Activated CD4-positive, alpha-beta memory T cell treated with anti-CD3 and anti-CD28 coated beads, Interleukin-2, amount 10 ng/mL, durations not matched to agents 7 days and 5 days (primary cell): ENCODE data around the gene TRPV2. TPM values are rescaled to one million over a fixed set of nuclear protein-coding genes. Genes with fewer than 3 reads are reported as not detected.
"Not testable (repeated sequence)": the region's sequence is repeated elsewhere in the genome, so short reads cannot be mapped to it uniquely, and the experiment has no call there.

Experiments used
- CTCF ChIA-PET: fragments of 350-600 bp; sonication (Branson Sonifier 250); formaldehyde crosslinking; loops from one replicate; lab custom pipeline; 2021; ENCODE audit warnings: antibody characterized with exemption, inconsistent platforms; lab: Charles Lee
- POLR2A ChIA-PET: fragments of 350-600 bp; sonication (Branson Sonifier 250); formaldehyde crosslinking; loops from one replicate; lab custom pipeline; 2021; ENCODE audit warnings: antibody characterized with exemption; lab: Charles Lee
- DNase-seq: peaks from one replicate; pipeline ENCODE4 v3.0.0-alpha.2; 2020
- H3K27ac Mint-ChIP-seq: one replicate; pipeline ENCODE4 v1.8.0; 2021; ENCODE audit warnings: mild to moderate bottlenecking, mixed read lengths
- H3K27me3 Mint-ChIP-seq: one replicate; pipeline ENCODE4 v1.8.0; 2021; ENCODE audit warnings: mixed read lengths
- H3K36me3 Mint-ChIP-seq: one replicate; pipeline ENCODE4 v1.8.0; 2021; ENCODE audit warnings: low read depth, mixed read lengths
- H3K4me1 Mint-ChIP-seq: one replicate; pipeline ENCODE4 v1.8.0; 2021; ENCODE audit warnings: mixed read lengths
- H3K4me3 Mint-ChIP-seq: one replicate; pipeline ENCODE4 v1.8.0; 2021; ENCODE audit warnings: mild to moderate bottlenecking, mixed read lengths
- H3K9me3 Mint-ChIP-seq: one replicate; pipeline ENCODE4 v1.8.0; 2021; ENCODE audit warnings: mixed read lengths
- total RNA-seq, 2 experiments: library from RNA; stranded (reverse); gene quantifications; one replicate each; pipeline ENCODE4 v1.2.3, GENCODE V29; 2021

The TRPV2 gene
- total RNA-seq, 2 experiments from 2014 or later: 131 to 142 TPM

GRCh38 chr17:16450028-16450427 is 34.7 kb downstream of the TRPV2 start:
- H3K4me3 Mint-ChIP-seq: no peak overlapping the region
- no peak overlapping the region for H3K27ac Mint-ChIP-seq
- H3K27me3 Mint-ChIP-seq: no peaks in the 10 kb centered on the region
- ChIA-PET POLR2A (interaction anchor here (7.6 kb wide), 1 partner anchor 9 kb away, joined by 52 read pairs; no protein-coding TSS in a partner anchor), CTCF (interaction anchor here (3.9 kb wide), 1 partner anchor 9 kb away, joined by 24 read pairs; no protein-coding TSS in a partner anchor)
- H3K36me3 Mint-ChIP-seq: peaks cover 43% of the 10 kb centered on the region
- H3K4me1 Mint-ChIP-seq: peaks cover 18% of the 10 kb centered on the region
- no peak for DNase-seq
- H3K9me3 Mint-ChIP-seq: no peaks in the 10 kb centered on the region

DNA sequence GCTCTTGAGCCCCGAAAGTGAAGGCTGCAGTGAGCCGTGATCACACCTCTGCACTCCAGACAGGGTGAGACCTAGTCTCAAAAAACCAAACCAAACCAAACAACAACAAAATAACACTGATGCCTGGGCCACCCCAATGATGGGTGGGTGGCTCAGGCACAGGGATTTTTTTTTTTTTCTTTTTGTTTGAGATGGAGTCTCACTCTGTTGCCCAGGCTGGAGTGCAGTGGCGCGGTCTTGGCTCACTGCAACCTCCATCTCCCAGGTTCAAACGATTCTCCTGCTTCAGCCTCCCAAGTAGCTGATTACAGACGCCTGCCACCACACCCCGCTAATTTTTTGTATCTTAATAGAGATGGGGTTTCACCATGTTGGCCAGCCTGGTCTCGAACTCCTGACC is 36.9 kb downstream of the TRPV2 start:
- Mint-ChIP-seq H3K36me3 (peaks cover 36% of the 10 kb centered on the region), H3K4me1 (peaks cover 13% of the 10 kb centered on the region)
- ChIA-PET CTCF (interaction anchor here (0.8 to 6.0 kb wide), 7 partner anchors 9 to 137 kb away, joined by 4 to 54 read pairs (median 5); no protein-coding TSS in a partner anchor), POLR2A (interaction anchor here (1.0 to 7.6 kb wide), 3 partner anchors 12 to 84 kb away, joined by 3 to 52 read pairs (median 5); no protein-coding TSS in a partner anchor)
- not testable (repeated sequence) for H3K27ac Mint-ChIP-seq, H3K27me3 Mint-ChIP-seq, DNase-seq, H3K9me3 Mint-ChIP-seq, H3K4me3 Mint-ChIP-seq

DNA sequence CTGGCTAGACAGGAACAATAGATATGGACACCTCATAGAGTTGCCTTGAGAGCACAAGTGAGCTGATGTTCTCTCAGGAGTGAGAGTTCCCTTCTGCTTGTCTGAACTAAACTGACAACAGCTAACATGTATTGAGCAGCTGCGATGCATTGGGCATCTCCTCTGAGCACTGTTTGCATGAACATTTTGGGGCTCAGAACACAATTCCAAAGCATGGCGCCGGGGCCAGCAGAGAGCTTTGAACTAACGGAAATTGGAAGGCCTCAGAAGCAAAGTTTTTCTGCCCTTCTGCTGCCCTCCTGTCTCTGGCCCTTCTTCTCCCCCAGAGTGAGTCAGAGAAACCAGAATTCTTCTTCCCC is 38.1 kb downstream of the TRPV2 start:
- ChIA-PET CTCF (interaction anchor here (0.7 to 6.0 kb wide), 11 partner anchors 9 to 136 kb away, joined by 3 to 54 read pairs (median 5); no protein-coding TSS in a partner anchor), POLR2A (interaction anchor here (7.6 kb wide), 1 partner anchor 13 kb away, joined by 52 read pairs; no protein-coding TSS in a partner anchor)
- no peak overlapping the region for H3K27ac Mint-ChIP-seq
- no peak overlapping the region for H3K4me3 Mint-ChIP-seq
- H3K9me3 Mint-ChIP-seq: no peaks in the 10 kb centered on the region
- H3K36me3 Mint-ChIP-seq: peaks cover 24% of the 10 kb centered on the region
- H3K27me3 Mint-ChIP-seq: no peaks in the 10 kb centered on the region
- no peak for DNase-seq
- H3K4me1 Mint-ChIP-seq: peaks cover 5% of the 10 kb centered on the region

DNA sequence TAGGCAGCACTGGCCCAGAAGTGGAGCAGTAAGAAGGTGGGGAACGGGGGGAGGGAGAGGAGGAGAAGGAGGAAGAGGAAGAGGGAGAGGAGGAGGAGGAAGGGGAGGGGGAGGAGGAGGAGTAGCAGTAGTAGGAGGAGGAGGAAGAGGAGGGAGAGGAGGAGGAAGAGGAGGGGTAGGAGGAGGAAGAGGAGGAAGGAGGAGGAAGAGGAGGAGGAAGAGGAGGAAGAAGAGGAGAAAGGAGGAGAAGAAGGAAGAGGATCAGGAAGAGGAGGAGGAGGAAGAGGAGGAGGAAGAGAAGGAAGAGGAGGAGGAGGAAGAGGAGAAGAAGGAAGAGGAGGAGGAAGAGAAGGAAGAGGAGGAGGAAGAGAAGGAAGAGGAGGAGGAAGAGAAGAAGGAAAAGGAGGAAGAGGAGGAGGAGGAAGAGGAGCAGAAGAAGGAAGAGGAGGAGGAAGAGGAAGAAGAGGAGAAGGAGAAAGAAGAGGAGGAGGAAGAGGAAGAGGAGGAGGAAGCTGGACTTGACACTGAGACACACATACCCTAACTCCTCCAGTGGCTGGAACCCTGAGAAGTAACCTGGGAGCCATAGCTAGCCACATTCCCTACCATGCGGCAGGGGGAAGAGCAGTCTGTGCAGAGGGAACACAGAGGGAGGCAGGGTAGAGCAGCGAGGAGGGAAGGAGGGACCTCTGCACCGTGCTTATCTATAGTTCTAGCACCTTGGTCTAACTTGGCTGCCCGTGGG is 40.8 kb downstream of the TRPV2 start:
- DNase-seq: no peak
- Mint-ChIP-seq H3K4me1 (no peaks in the 10 kb centered on the region), H3K27ac (no peak overlapping the region), H3K36me3 (peaks cover 10% of the 10 kb centered on the region), H3K4me3 (no peak overlapping the region), H3K9me3 (no peaks in the 10 kb centered on the region), H3K27me3 (no peaks in the 10 kb centered on the region)
- ChIA-PET CTCF (interaction anchor here (1.5 to 6.0 kb wide), 3 partner anchors 63 to 92 kb away, joined by 3 to 54 read pairs (median 6); no protein-coding TSS in a partner anchor), POLR2A (interaction anchor here (7.6 kb wide), 1 partner anchor 16 kb away, joined by 52 read pairs; no protein-coding TSS in a partner anchor)

DNA sequence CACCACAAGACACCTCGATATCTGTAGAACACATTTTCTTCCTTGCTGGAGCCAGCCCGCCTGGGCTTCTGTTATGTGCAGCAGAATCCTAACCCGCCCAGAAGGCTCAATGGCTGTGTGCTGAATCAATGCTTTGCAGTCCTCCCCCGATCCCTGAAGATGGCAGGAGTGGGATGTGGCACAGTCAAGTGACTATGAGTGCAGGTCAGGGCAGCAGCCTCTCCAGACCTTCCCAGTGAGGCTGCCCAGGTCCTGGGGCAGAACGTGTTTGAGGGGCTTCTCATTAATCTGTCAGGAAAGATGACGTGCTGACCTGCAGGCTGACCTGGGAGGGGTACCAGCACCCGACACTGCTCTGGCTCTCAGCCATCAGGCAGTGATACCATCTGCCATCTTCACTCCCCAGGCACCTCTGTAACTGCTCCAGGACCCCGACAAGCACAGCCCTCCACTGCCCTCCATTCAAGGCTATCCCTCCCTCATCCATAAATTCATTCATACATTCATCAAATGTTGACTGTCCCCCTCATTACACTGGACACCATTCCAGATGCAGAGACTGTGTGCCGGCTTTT is 41.5 kb downstream of the TRPV2 start:
- Mint-ChIP-seq H3K36me3 (peaks cover 10% of the 10 kb centered on the region), H3K9me3 (no peaks in the 10 kb centered on the region), H3K27ac (no peak overlapping the region), H3K4me3 (no peak overlapping the region), H3K27me3 (no peaks in the 10 kb centered on the region), H3K4me1 (no peaks in the 10 kb centered on the region)
- POLR2A ChIA-PET: no interaction called here
- no peak for DNase-seq
- CTCF ChIA-PET: no interaction called here

- H3K4me3 Mint-ChIP-seq: no peak overlapping the region
- no peaks in the 10 kb centered on the region for H3K9me3 Mint-ChIP-seq
- peaks cover 4% of the 10 kb centered on the region for H3K36me3 Mint-ChIP-seq
- ChIA-PET CTCF (interaction anchor here (1.3 kb wide), 1 partner anchor 62 kb away, joined by 3 read pairs; no protein-coding TSS in a partner anchor), POLR2A (no interaction called here)
- no peaks in the 10 kb centered on the region for H3K27me3 Mint-ChIP-seq
- H3K4me1 Mint-ChIP-seq: no peaks in the 10 kb centered on the region
- DNase-seq: no peak
- no peak overlapping the region for H3K27ac Mint-ChIP-seq
Measured at GRCh38 chr17:16459271-16459670, 43.9 kb downstream of the TRPV2 start.

- no peaks in the 10 kb centered on the region for H3K4me1 Mint-ChIP-seq
- POLR2A ChIA-PET: no interaction called here
- peaks cover 4% of the 10 kb centered on the region for H3K36me3 Mint-ChIP-seq
Measured at GRCh38 chr17:16459855-16460550, 44.6 kb downstream of the TRPV2 start.

GRCh38 chr17:16460796-16461605 is 45.6 kb downstream of the TRPV2 start:
- H3K27ac Mint-ChIP-seq: no peak overlapping the region
- POLR2A ChIA-PET: interaction anchor here (1.2 kb wide), 1 partner anchor 23 kb away, joined by 3 read pairs; no protein-coding TSS in a partner anchor
- no peaks in the 10 kb centered on the region for H3K27me3 Mint-ChIP-seq

More at GRCh38 chr17:16459855-16460550, 44.6 kb downstream of the TRPV2 start:
- DNase-seq: no peak
- no peak overlapping the region for H3K4me3 Mint-ChIP-seq
- H3K27me3 Mint-ChIP-seq: no peaks in the 10 kb centered on the region
- H3K9me3 Mint-ChIP-seq: no peaks in the 10 kb centered on the region
- CTCF ChIA-PET: interaction anchor here (1.4 kb wide), 1 partner anchor 8 kb away, joined by 4 read pairs; no protein-coding TSS in a partner anchor
- H3K27ac Mint-ChIP-seq: no peak overlapping the region

GRCh38 chr17:16461606-16461866 is 46.2 kb downstream of the TRPV2 start:
- CTCF ChIA-PET: interaction anchor here (1.4 to 1.6 kb wide), 2 partner anchors 8 to 9 kb away, joined by 4 to 6 read pairs; no protein-coding TSS in a partner anchor
- Mint-ChIP-seq H3K4me3 (no peak overlapping the region), H3K36me3 (peaks cover 4% of the 10 kb centered on the region), H3K27ac (no peak overlapping the region), H3K9me3 (no peaks in the 10 kb centered on the region), H3K27me3 (no peaks in the 10 kb centered on the region), H3K4me1 (no peaks in the 10 kb centered on the region)
- no peak for DNase-seq
- POLR2A ChIA-PET: interaction anchor here (1.2 kb wide), 1 partner anchor 23 kb away, joined by 3 read pairs; no protein-coding TSS in a partner anchor

More at GRCh38 chr17:16460796-16461605, 45.6 kb downstream of the TRPV2 start:
- no peak overlapping the region for H3K4me3 Mint-ChIP-seq
- no peak for DNase-seq
- peaks cover 4% of the 10 kb centered on the region for H3K36me3 Mint-ChIP-seq
- H3K9me3 Mint-ChIP-seq: no peaks in the 10 kb centered on the region
- H3K4me1 Mint-ChIP-seq: no peaks in the 10 kb centered on the region
- CTCF ChIA-PET: interaction anchor here (1.4 to 1.6 kb wide), 2 partner anchors 8 to 9 kb away, joined by 4 to 6 read pairs; no protein-coding TSS in a partner anchor

- no peaks in the 10 kb centered on the region for H3K4me1 Mint-ChIP-seq
- CTCF ChIA-PET: interaction anchor here (1.6 kb wide), 1 partner anchor 9 kb away, joined by 6 read pairs; no protein-coding TSS in a partner anchor
- POLR2A ChIA-PET: interaction anchor here (1.2 kb wide), 1 partner anchor 24 kb away, joined by 3 read pairs; no protein-coding TSS in a partner anchor
- H3K4me3 Mint-ChIP-seq: no peak overlapping the region
- H3K36me3 Mint-ChIP-seq: peaks cover under 1% of the 10 kb centered on the region
- DNase-seq: no peak
- no peaks in the 10 kb centered on the region for H3K9me3 Mint-ChIP-seq
- H3K27ac Mint-ChIP-seq: no peak overlapping the region
- H3K27me3 Mint-ChIP-seq: no peaks in the 10 kb centered on the region
Measured at GRCh38 chr17:16462070-16462864, 46.9 kb downstream of the TRPV2 start.
